Panc1 (cell line): ENCODE data around the gene SMAD5. TPM values are rescaled to one million over a fixed set of nuclear protein-coding genes. Genes with fewer than 3 reads are reported as not detected.

ENCODE experiments used
- ATAC-seq: fragments of 200-7000 bp; cut with Tn5 transposase; 2 replicates; pipeline ENCODE4 v1.9.1; 2020; ENCODE audit warnings: mild to moderate bottlenecking, moderate library complexity
- BruUV-seq: library from RNA; stranded (reverse); fragments of 400-500 nt; replicated peaks from 2 replicates; lab custom pipeline; 2021; lab: Mats Ljungman, UMichigan
- CTCF ChIA-PET: fragments of 300-600 bp; sonication (Branson Sonifier 250); formaldehyde crosslinking; loops from one replicate; lab custom pipeline; 2022; ENCODE audit warnings: antibody characterized with exemption; lab: Charles Lee
- POLR2A ChIA-PET: fragments of 300-600 bp; sonication (Branson Sonifier 250); formaldehyde crosslinking; loops from one replicate; lab custom pipeline; 2022; ENCODE audit warnings: antibody characterized with exemption; lab: Charles Lee
- DNase-seq: peaks from one replicate; pipeline ENCODE4 v3.0.0-alpha.2; 2010; ENCODE audit warnings: low read depth, low spot score
- H3K27ac ChIP-seq: 2 replicates; pipeline ENCODE4 v1.5.1; 2011; ENCODE audit warnings: mild to moderate bottlenecking, low read length, inconsistent platforms
- H3K27me3 ChIP-seq: fragments of 200-500 bp; sonication (Bioruptor generic); 2 replicates; pipeline ENCODE4 v1.6.0; 2014; ENCODE audit warnings: low read length, inconsistent platforms; ENCODE audit not compliant: control insufficient read depth, insufficient read depth
- H3K36me3 ChIP-seq: fragments of 200-500 bp; sonication (Bioruptor generic); 2 replicates; pipeline ENCODE4 v1.5.1; 2014; ENCODE audit warnings: inconsistent platforms, mild to moderate bottlenecking, low read length, moderate library complexity; ENCODE audit not compliant: control insufficient read depth, insufficient read depth
- H3K4me1 ChIP-seq: 2 replicates; pipeline ENCODE4 v1.5.1; 2011; ENCODE audit warnings: inconsistent platforms, mild to moderate bottlenecking, low read length, moderate library complexity; ENCODE audit not compliant: control insufficient read depth, insufficient read depth
- H3K4me3 ChIP-seq, 2 experiments: 2 replicates each; pipeline ENCODE4 v1.5.1; 2011 to 2012; ENCODE audit warnings: low read depth in 2 of 2, low read length in 2 of 2, mild to moderate bottlenecking in 2 of 2, inconsistent platforms in 1 of 2, moderate library complexity in 1 of 2
- H3K9me3 ChIP-seq: fragments of 200-500 bp; sonication (Bioruptor generic); 2 replicates; pipeline ENCODE4 v1.5.1; 2014; ENCODE audit warnings: low read depth, mild to moderate bottlenecking, inconsistent platforms, low read length, moderate library complexity; ENCODE audit not compliant: control insufficient read depth, insufficient read depth
- POLR2AphosphoS5 ChIP-seq: IDR thresholded peaks from 2 replicates; pipeline ENCODE4 v1.6.1; 2012; ENCODE audit warnings: mild to moderate bottlenecking, low read depth, low read length, moderate library complexity
- REST ChIP-seq, 2 experiments: IDR thresholded peaks; 2 replicates each; pipeline ENCODE4 v1.6.1; 2011 to 2012; ENCODE audit warnings: low read depth in 2 of 2, control low read depth in 1 of 2, low read length in 1 of 2, mild to moderate bottlenecking in 1 of 2, moderate library complexity in 1 of 2; ENCODE audit not compliant: insufficient read depth in 1 of 2
- SIN3A ChIP-seq: IDR thresholded peaks from 2 replicates; pipeline ENCODE4 v1.6.1; 2012; ENCODE audit warnings: low read depth, mild to moderate bottlenecking, low read length, moderate library complexity, borderline replicate concordance; ENCODE audit not compliant: insufficient read depth
- TCF7L2 ChIP-seq: IDR thresholded peaks from 2 replicates; pipeline ENCODE4 v1.6.1; 2011; ENCODE audit warnings: mild to moderate bottlenecking, low read depth, low read length, inconsistent platforms
- in situ Hi-C: cut with HindIII; loops from 2 replicates; pipeline ENCODE4 v1.10.0; 2016; ENCODE audit warnings: low sequenced_read_pairs, low pct_unique_long_range_greater_than_20kb
- intact Hi-C: fragments of 100-400 bp; cut with micrococcal nuclease; formaldehyde crosslinking; loops from one replicate; pipeline ENCODE4 v1.10.0; 2022; ENCODE audit not compliant: unreplicated experiment
- total RNA-seq: library from RNA; stranded (reverse); gene quantifications from one replicate; pipeline ENCODE4 v1.2.1, GENCODE V29; 2021; ENCODE audit not compliant: unreplicated experiment
- TF ChIP-seq, protein P1 (sequence below): fragments of 450-650 bp; IDR thresholded peaks from 2 replicates; pipeline ENCODE4 v1.5.1; 2017; ENCODE audit warnings: mild to moderate bottlenecking

Gene SMAD5
- total RNA-seq, 1 experiment from 2014 or later: 61.5 TPM

DNA sequence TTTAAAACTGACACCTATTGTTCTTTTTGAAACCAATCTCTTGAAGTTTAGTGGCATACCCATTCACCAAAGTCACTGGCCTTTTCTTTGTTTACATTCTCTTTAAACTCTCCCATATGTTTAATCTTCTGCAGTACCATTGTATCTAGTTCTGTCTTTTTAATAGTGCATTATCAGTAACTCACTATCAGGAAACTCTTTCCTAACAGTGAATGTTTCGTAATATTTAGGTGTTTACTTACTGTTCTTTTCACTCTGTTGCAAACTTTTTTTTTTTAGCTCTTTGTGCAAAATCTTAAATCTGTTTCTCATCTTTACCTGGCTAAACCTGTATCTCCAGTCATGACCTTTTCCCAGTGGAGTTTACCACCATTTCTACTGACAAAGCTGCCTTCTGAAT lies 17.2 kb downstream of the SMAD5 start:
- DNase-seq: no peak
- no TSS peak for BruUV-seq
- ATAC-seq: no peak
- TF ChIP-seq, protein P1, sequence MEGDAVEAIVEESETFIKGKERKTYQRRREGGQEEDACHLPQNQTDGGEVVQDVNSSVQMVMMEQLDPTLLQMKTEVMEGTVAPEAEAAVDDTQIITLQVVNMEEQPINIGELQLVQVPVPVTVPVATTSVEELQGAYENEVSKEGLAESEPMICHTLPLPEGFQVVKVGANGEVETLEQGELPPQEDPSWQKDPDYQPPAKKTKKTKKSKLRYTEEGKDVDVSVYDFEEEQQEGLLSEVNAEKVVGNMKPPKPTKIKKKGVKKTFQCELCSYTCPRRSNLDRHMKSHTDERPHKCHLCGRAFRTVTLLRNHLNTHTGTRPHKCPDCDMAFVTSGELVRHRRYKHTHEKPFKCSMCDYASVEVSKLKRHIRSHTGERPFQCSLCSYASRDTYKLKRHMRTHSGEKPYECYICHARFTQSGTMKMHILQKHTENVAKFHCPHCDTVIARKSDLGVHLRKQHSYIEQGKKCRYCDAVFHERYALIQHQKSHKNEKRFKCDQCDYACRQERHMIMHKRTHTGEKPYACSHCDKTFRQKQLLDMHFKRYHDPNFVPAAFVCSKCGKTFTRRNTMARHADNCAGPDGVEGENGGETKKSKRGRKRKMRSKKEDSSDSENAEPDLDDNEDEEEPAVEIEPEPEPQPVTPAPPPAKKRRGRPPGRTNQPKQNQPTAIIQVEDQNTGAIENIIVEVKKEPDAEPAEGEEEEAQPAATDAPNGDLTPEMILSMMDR: no peak
- TF ChIP-seq REST (IDR thresholded peaks at IDR 0.05; ENCODE audit: insufficient read depth in 1 of 2, low read depth in 2 of 2, low read length in 1 of 2) (no peak), SIN3A (no peak), POLR2AphosphoS5 (no peak), TCF7L2 (no peak)
- intact Hi-C loops (no loop called here), in situ Hi-C loops (no loop called here)
- no peak overlapping the region for H3K4me3 ChIP-seq
- ChIA-PET POLR2A (no interaction called here), CTCF (no interaction called here)
- no peak overlapping the region for H3K27ac ChIP-seq
- H3K9me3 ChIP-seq: no peaks in the 10 kb centered on the region
- peaks cover 5% of the 10 kb centered on the region; the same call in 1 of the 2 replicates for H3K36me3 ChIP-seq
- no peaks in the 10 kb centered on the region for H3K27me3 ChIP-seq
- peaks cover 8% of the 10 kb centered on the region; the same call in 1 of the 2 replicates for H3K4me1 ChIP-seq

GRCh38 chr5:136153581-136154236 lies 21.1 kb downstream of the SMAD5 start:
- H3K27me3 ChIP-seq: no peaks in the 10 kb centered on the region
- BruUV-seq: no TSS peak
- H3K4me1 ChIP-seq: peaks cover 3% of the 10 kb centered on the region; the same call in 1 of the 2 replicates
- no peak overlapping the region for H3K4me3 ChIP-seq
- H3K36me3 ChIP-seq: peaks cover 3% of the 10 kb centered on the region; the same call in 1 of the 2 replicates
- DNase-seq: no peak
- TF ChIP-seq SIN3A (no peak), REST (IDR thresholded peaks at IDR 0.05; ENCODE audit: insufficient read depth in 1 of 2, low read depth in 2 of 2, low read length in 1 of 2) (no peak), TCF7L2 (no peak), POLR2AphosphoS5 (no peak)
- TF ChIP-seq, protein P1: no peak
- in situ Hi-C loops: no loop called here
- no peak for ATAC-seq
- intact Hi-C loops: no loop called here
- POLR2A ChIA-PET: no interaction called here
- H3K9me3 ChIP-seq: no peaks in the 10 kb centered on the region
- no peak overlapping the region for H3K27ac ChIP-seq
- CTCF ChIA-PET: no interaction called here
